NAMALWA (cell line): Measurements from ENCODE around the gene PDP2.
A peak's percentile ranks its signal among the peaks of the same experiment; 100 is the strongest.
"Not testable (repeated sequence)": the region's sequence is repeated elsewhere in the genome, so short reads cannot be mapped to it uniquely, and the experiment has no call there.

ENCODE experiments used
- DNase-seq: peaks from one replicate; pipeline ENCODE4 v3.0.0-alpha.2; 2015; ENCODE audit warnings: low spot score

Gene PDP2

GRCh38 chr16:66886321-66886720 lies 6.0 kb downstream of the PDP2 start:
- DNase-seq = no peak

GRCh38 chr16:66886914-66887313 lies 6.6 kb downstream of the PDP2 start:
- DNase-seq = no peak

- DNase-seq = no peak
Measured at GRCh38 chr16:66888647-66889615, 8.6 kb downstream of the PDP2 start.

- DNase-seq = no peak
Measured at GRCh38 chr16:66889622-66890021, 9.3 kb downstream of the PDP2 start.

- DNase-seq = no peak
Measured at GRCh38 chr16:66890799-66891198, 10.5 kb downstream of the PDP2 start.

GRCh38 chr16:66891360-66891759 lies 11.0 kb downstream of the PDP2 start:
- no peak for DNase-seq

GRCh38 chr16:66891797-66892196 lies 11.5 kb downstream of the PDP2 start:
- no peak for DNase-seq

GRCh38 chr16:66894055-66894454 lies 13.7 kb downstream of the PDP2 start:
- no peak for DNase-seq

- DNase-seq = peak; percentile 79
Measured at GRCh38 chr16:66894948-66895688, 14.8 kb downstream of the PDP2 start.

GRCh38 chr16:66895689-66895979 lies 15.3 kb downstream of the PDP2 start:
- DNase-seq = no peak

GRCh38 chr16:66895999-66896398 lies 15.7 kb downstream of the PDP2 start:
- no peak for DNase-seq

- not testable (repeated sequence) for DNase-seq
Measured at GRCh38 chr16:66896682-66897081, 16.4 kb downstream of the PDP2 start.

- no peak for DNase-seq
Measured at GRCh38 chr16:66898207-66898606, 17.9 kb downstream of the PDP2 start.

GRCh38 chr16:66898933-66899309 lies 18.6 kb downstream of the PDP2 start:
- no peak for DNase-seq

- no peak for DNase-seq
Measured at GRCh38 chr16:66899310-66899944, 19.1 kb downstream of the PDP2 start.

- DNase-seq = no peak
Measured at GRCh38 chr16:66899945-66900710, 19.8 kb downstream of the PDP2 start.

GRCh38 chr16:66900721-66901441 lies 20.6 kb downstream of the PDP2 start:
- no peak for DNase-seq

- no peak for DNase-seq
Measured at GRCh38 chr16:66901626-66902025, 21.3 kb downstream of the PDP2 start.

GRCh38 chr16:66902648-66903543 lies 22.6 kb downstream of the PDP2 start:
- no peak for DNase-seq
